PC-9 (cell line): ENCODE measurements around the gene PGGHG. TPM values are rescaled to one million over a fixed set of nuclear protein-coding genes. Genes with fewer than 3 reads are reported as not detected.

ENCODE experiments used
- BruUV-seq: library from RNA; stranded (reverse); fragments of 400-500 nt; replicated peaks from 2 replicates; lab custom pipeline; 2021; lab: Mats Ljungman, UMichigan
- CTCF ChIA-PET: fragments of 300-600 bp; sonication (Branson Sonifier 250); formaldehyde crosslinking; loops from one replicate; lab custom pipeline; 2022; ENCODE audit warnings: antibody characterized with exemption; lab: Charles Lee
- POLR2A ChIA-PET: fragments of 300-600 bp; sonication (Branson Sonifier 250); formaldehyde crosslinking; loops from one replicate; lab custom pipeline; 2022; ENCODE audit warnings: antibody characterized with exemption; ENCODE audit not compliant: unreplicated experiment; lab: Charles Lee
- DNase-seq, 2 experiments: peaks; one replicate each; pipeline versions ENCODE4 v3.0.0 to v3.0.0-alpha.2; 2015 to 2022; ENCODE audit warnings: mixed read lengths in 1 of 2
- H2AFZ ChIP-seq: fragments of 200-600 bp; sonication (generic); 2 replicates; pipeline ENCODE4 v1.8.1; 2017; ENCODE audit warnings: antibody characterized with exemption
- H3F3A ChIP-seq: fragments of 200-600 bp; sonication (generic); 2 replicates; pipeline ENCODE4 v1.8.1; 2017; ENCODE audit warnings: antibody characterized with exemption, mild to moderate bottlenecking, low read depth; ENCODE audit not compliant: insufficient read depth
- H3K27ac ChIP-seq: fragments of 200-600 bp; sonication (generic); 2 replicates; pipeline ENCODE4 v1.6.1; 2016; ENCODE audit warnings: mixed run types
- H3K27me3 ChIP-seq: fragments of 200-600 bp; sonication (generic); 2 replicates; pipeline ENCODE4 v1.6.1; 2016; ENCODE audit warnings: low read depth, mixed run types; ENCODE audit not compliant: insufficient read depth
- H3K36me3 ChIP-seq: fragments of 200-600 bp; sonication (generic); 2 replicates; pipeline ENCODE4 v1.6.1; 2016; ENCODE audit warnings: low read depth, mixed run types
- H3K4me1 ChIP-seq: fragments of 200-600 bp; sonication (generic); replicated peaks from 2 replicates; pipeline ENCODE4 v1.6.1; 2016; ENCODE audit warnings: mixed run types; ENCODE audit not compliant: insufficient read depth
- H3K4me2 ChIP-seq: fragments of 200-600 bp; sonication (generic); 2 replicates; pipeline ENCODE4 v1.6.1; 2017; ENCODE audit warnings: mixed run types
- H3K4me3 ChIP-seq: fragments of 200-600 bp; sonication (generic); 2 replicates; pipeline ENCODE4 v1.6.1; 2016; ENCODE audit warnings: mixed run types
- H3K79me2 ChIP-seq: fragments of 200-600 bp; sonication (generic); 2 replicates; pipeline ENCODE4 v1.6.1; 2017; ENCODE audit warnings: low read depth, mixed run types
- H3K9me2 ChIP-seq: fragments of 200-600 bp; sonication (generic); 2 replicates; pipeline ENCODE4 v1.8.1; 2017; ENCODE audit warnings: mild to moderate bottlenecking; ENCODE audit not compliant: insufficient read depth
- H3K9me3 ChIP-seq: fragments of 200-600 bp; sonication (generic); 2 replicates; pipeline ENCODE4 v1.8.1; 2016; ENCODE audit warnings: low read depth; ENCODE audit not compliant: insufficient read depth
- H4K20me1 ChIP-seq: fragments of 200-600 bp; sonication (generic); 2 replicates; pipeline ENCODE4 v1.8.1; 2017; ENCODE audit not compliant: insufficient read depth
- CTCF ChIP-seq: fragments of 200-600 bp; sonication (generic); conservative IDR thresholded peaks from 2 replicates; pipeline ENCODE4 v1.6.1; 2017; ENCODE audit warnings: mixed run types, antibody characterized with exemption, mild to moderate bottlenecking, moderate library complexity
- EZH2 ChIP-seq: fragments of 200-600 bp; sonication (generic); IDR thresholded peaks from 2 replicates; pipeline ENCODE4 v1.8.0; 2017; ENCODE audit warnings: antibody characterized with exemption, low read depth
- intact Hi-C: fragments of 100-400 bp; cut with micrococcal nuclease; formaldehyde crosslinking; loops from one replicate; pipeline ENCODE4 v1.10.0; 2022; ENCODE audit not compliant: unreplicated experiment
- total RNA-seq: library from RNA; stranded (reverse); gene quantifications from 2 replicates; pipeline ENCODE4 v1.2.3, GENCODE V29; 2021

The PGGHG gene
- total RNA-seq, 1 experiment from 2014 or later = 68.6 TPM

DNA sequence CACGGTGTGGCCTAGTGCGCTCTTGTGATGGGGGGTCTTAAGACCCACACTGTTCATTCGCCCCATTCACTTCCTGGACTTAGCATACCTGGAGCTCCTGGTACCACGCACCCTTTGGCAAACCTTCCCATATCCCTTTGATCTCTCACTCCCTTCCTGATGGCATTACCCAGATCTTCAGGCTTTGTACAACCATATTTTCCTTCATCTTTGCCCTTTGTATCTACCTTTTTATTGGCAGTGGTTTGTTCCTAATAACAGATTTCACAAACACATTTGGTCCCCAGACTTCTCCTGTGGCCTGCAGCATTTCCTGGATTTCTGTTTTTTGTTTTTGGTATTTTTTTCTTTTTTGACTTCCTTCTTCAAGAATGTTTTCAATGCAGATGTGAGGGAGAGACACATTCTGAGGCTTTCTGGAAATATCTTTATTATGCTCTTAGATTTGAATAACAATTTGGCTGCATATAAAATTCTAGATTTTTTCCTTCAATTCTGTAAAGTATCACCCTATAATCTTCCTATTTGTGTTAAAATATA lies 47.8 kb downstream of the PGGHG start:
- BruUV-seq = no TSS peak
- CTCF ChIA-PET = no interaction called here
- no peaks in the 10 kb centered on the region for H4K20me1 ChIP-seq
- H3K9me2 ChIP-seq = no peaks in the 10 kb centered on the region
- intact Hi-C loops = no loop called here
- H3K79me2 ChIP-seq = no peaks in the 10 kb centered on the region
- no peak overlapping the region for H2AFZ ChIP-seq
- TF ChIP-seq EZH2 (no peak), CTCF (no peak)
- no peak for DNase-seq
- H3K4me1 ChIP-seq = no peaks in the 10 kb centered on the region
- no peaks in the 10 kb centered on the region for H3F3A ChIP-seq
- H3K27me3 ChIP-seq = 0 out of 2 replicates have a peak, but pooled peaks cover 3% of the 10 kb centered on the region
- H3K4me2 ChIP-seq = no peak overlapping the region
- POLR2A ChIA-PET = no interaction called here
- no peaks in the 10 kb centered on the region for H3K36me3 ChIP-seq
- H3K9me3 ChIP-seq = no peaks in the 10 kb centered on the region
- H3K27ac ChIP-seq = no peak overlapping the region
- H3K4me3 ChIP-seq = no peak overlapping the region

- 0 out of 2 replicates have a peak, but pooled peaks cover 3% of the 10 kb centered on the region for H3K27me3 ChIP-seq
- H4K20me1 ChIP-seq = no peaks in the 10 kb centered on the region
- no peak overlapping the region for H2AFZ ChIP-seq
- intact Hi-C loops = no loop called here
- no TSS peak for BruUV-seq
- H3K4me1 ChIP-seq = no peaks in the 10 kb centered on the region
- no peaks in the 10 kb centered on the region for H3K79me2 ChIP-seq
- no peaks in the 10 kb centered on the region for H3K9me2 ChIP-seq
- H3K36me3 ChIP-seq = no peaks in the 10 kb centered on the region
- no peaks in the 10 kb centered on the region for H3F3A ChIP-seq
- no peak overlapping the region for H3K27ac ChIP-seq
- no peak for TF ChIP-seq EZH2
- TF ChIP-seq CTCF = no peak
- no peaks in the 10 kb centered on the region for H3K9me3 ChIP-seq
- ChIA-PET CTCF (no interaction called here), POLR2A (no interaction called here)
- no peak overlapping the region for H3K4me3 ChIP-seq
- H3K4me2 ChIP-seq = no peak overlapping the region
- no peak for DNase-seq
These were observed 48.8 kb downstream of the PGGHG start for GRCh38 chr11:337711-338110.

DNA sequence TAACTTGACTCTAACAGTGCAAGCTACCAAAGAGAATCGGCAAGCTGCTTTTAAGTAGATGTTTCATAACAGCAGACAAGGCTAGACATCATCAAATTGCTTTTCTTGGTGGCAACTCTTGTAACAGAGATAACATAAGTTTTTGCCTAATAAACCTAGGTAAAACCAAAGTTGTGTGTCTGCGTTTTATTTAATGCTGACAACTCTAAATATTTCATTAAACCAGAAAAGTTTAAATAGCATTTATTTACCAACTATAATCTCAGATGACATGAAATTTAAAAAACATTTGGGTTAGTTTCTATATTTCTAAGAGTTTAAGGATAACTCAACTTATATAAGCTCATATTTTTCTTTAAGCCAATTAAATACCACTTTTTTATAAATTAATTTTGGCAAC lies 51.0 kb downstream of the PGGHG start:
- ChIA-PET POLR2A (no interaction called here), CTCF (no interaction called here)
- no peak for TF ChIP-seq CTCF
- TF ChIP-seq EZH2 = no peak
- Histone ChIP-seq H3K9me3 (no peaks in the 10 kb centered on the region), H2AFZ (no peak overlapping the region), H3K36me3 (no peaks in the 10 kb centered on the region), H3K4me3 (no peak overlapping the region), H4K20me1 (no peaks in the 10 kb centered on the region), H3F3A (no peaks in the 10 kb centered on the region), H3K9me2 (no peaks in the 10 kb centered on the region), H3K4me2 (no peak overlapping the region), H3K27me3 (no peaks in the 10 kb centered on the region; the same call in 1 of the 2 replicates), H3K27ac (no peak overlapping the region), H3K4me1 (no peaks in the 10 kb centered on the region), H3K79me2 (no peaks in the 10 kb centered on the region)
- intact Hi-C loops = no loop called here
- DNase-seq = no peak
- BruUV-seq = no TSS peak
